BLaER1 treated with 17β-estradiol and CSF1 and Interleukin-3, amounts not matched to agents 10 nM and 100 nM (cell line): ENCODE results near the gene TMEM108.

Experiments used
- H3K27ac ChIP-seq, 11 experiments: shearing (Covaris generic); formaldehyde crosslinking; 2 replicates each; pipeline ENCODE4 v1.8.1; 2022
- H3K27me3 ChIP-seq, 11 experiments: shearing (Covaris generic); formaldehyde crosslinking; 2 replicates each; pipeline ENCODE4 v1.8.1; 2022
- H3K36me3 ChIP-seq, 11 experiments: shearing (Covaris generic); formaldehyde crosslinking; 2 replicates each; pipeline ENCODE4 v1.8.1; 2022
- H3K4me1 ChIP-seq, 10 experiments: shearing (Covaris generic); formaldehyde crosslinking; 2 replicates each; pipeline ENCODE4 v1.8.1; 2022
- H3K4me2 ChIP-seq, 11 experiments: shearing (Covaris generic); formaldehyde crosslinking; 2 replicates each; pipeline ENCODE4 v1.8.1; 2022
- H3K4me3 ChIP-seq, 10 experiments: shearing (Covaris generic); formaldehyde crosslinking; 2 replicates each; pipeline ENCODE4 v1.8.1; 2022
- H3K9ac ChIP-seq, 11 experiments: shearing (Covaris generic); formaldehyde crosslinking; 2 replicates each; pipeline ENCODE4 v1.8.1; 2022
- H3K9me3 ChIP-seq, 11 experiments: shearing (Covaris generic); formaldehyde crosslinking; replicated peaks in 1 of 11; 2 replicates each; pipeline ENCODE4 v1.8.1; 2022
- H4K20me1 ChIP-seq, 11 experiments: shearing (Covaris generic); formaldehyde crosslinking; 2 replicates each; pipeline ENCODE4 v1.8.1; 2022
- Cebpa-rat ChIP-seq, 11 experiments: shearing (Covaris generic); IDR thresholded peaks; 2 replicates each; pipeline ENCODE4 v1.8.1; 2022

The TMEM108 gene

DNA sequence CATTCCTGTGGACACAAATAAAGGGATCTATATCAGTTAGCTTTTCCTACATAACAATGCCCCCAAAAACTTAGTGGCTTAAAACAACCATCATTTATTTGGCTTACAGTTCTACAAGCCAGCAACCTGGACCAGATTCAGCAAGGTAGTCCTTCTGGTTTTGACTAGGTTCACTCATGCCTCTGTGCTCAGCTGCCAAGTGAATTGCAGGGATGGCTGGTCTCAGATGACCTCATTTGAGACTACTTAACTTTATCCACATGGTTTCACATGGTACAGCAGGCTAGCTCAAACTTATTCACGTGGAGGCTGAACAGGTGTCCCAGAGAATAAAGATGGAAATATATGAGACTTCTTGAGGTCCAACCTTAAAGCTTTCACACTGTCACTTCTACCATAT, 242.4 kb downstream of the TMEM108 start:
- Histone ChIP-seq H4K20me1 (no peaks in the 10 kb centered on the region), H3K36me3 (no peaks in the 10 kb centered on the region), H3K27me3 (no peaks in the 10 kb centered on the region), H3K27ac (no peak overlapping the region), H3K4me1 (peaks cover 4 to 18% (median 9%) of the 10 kb centered on the region in 10 experiments; a peak in 18 of 20 replicates), H3K4me2 (no peak overlapping the region), H3K9ac (no peak overlapping the region), H3K4me3 (no peak overlapping the region), H3K9me3 (no peaks in the 10 kb centered on the region)
- TF ChIP-seq Cebpa-rat (IDR thresholded peaks at IDR 0.05) = no peak

DNA sequence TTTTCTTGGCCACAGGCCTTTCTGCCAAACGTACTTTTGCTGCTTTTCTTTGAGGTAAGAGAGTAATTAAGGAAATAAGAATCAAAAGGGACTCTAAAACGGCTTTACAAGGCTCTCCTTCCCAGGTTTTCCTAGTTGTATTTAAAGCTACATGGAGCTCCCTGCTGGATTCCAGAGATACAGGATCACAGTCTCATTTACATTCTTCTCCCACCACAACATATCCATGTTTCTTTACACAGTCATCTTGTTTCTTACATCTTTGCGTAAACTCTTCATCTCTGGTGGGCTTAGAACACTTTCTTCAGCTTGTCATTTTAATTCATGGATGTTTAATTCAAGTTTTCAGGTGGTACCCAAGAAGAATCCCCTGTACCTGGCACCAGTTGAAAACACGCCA, 244.0 kb downstream of the TMEM108 start:
- Histone ChIP-seq H3K9me3 (no peaks in the 10 kb centered on the region), H3K27me3 (no peaks in the 10 kb centered on the region)
- TF ChIP-seq Cebpa-rat (IDR thresholded peaks at IDR 0.05) = no peak

DNA sequence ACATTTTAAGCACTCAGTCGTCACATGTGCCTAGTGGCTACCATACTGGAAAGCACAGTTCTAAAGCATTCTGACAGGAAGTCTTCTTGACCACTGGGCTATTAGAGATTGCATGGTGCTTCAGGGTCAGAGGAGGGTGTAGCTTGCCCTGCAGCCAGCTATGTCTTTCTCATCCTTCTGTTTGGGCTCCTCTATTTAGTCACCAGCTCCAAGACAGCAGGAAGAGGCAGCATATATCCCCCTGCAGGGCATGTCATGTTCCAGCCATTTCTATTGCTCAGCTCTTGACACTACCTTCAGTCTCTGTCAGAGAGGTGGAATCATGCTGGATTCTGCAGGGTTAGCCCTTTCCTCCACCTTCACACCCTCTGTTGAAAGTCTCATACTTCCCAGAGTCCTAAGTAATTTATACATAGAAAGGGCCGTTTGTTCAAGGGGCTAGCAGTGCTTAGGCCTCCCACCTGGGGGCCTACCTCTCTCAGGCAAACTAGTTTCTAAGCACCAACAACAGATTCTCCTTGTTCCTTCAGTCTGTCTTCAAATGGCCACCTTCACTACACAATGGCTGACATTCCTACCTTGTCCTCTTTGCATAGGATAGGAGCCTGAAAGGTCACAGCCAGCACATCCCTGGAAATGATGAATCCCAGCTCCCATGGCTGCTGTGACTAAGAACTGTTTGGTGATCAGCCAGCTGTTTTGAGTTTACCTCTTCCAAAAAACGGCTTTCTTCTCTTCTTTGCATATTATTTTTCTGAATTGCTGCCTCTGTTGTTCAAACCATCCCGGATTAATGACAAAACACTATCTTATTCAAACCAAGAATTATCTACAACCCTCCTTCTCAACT, 246.0 kb downstream of the TMEM108 start:
- no peak for TF ChIP-seq Cebpa-rat (IDR thresholded peaks at IDR 0.05)
- Histone ChIP-seq H3K9me3 (no peaks in the 10 kb centered on the region), H3K27me3 (no peaks in the 10 kb centered on the region), H3K4me2 (peak overlapping the region in 2 of 11 experiments; percentile 4 to 76; a peak in 1 of 22 replicates), H3K27ac (no peak overlapping the region), H3K4me1 (peaks cover 8 to 26% (median 15%) of the 10 kb centered on the region in 10 experiments; a peak in 18 of 20 replicates), H3K4me3 (no peak overlapping the region), H3K9ac (no peak overlapping the region), H4K20me1 (no peaks in the 10 kb centered on the region), H3K36me3 (no peaks in the 10 kb centered on the region)

More for the DNA sequence above, 244.0 kb downstream of the TMEM108 start:
- Histone ChIP-seq H3K4me3 (no peak overlapping the region), H3K4me1 (peaks cover 8 to 26% (median 15%) of the 10 kb centered on the region in 10 experiments; a peak in 18 of 20 replicates), H4K20me1 (no peaks in the 10 kb centered on the region), H3K36me3 (no peaks in the 10 kb centered on the region), H3K9ac (no peak overlapping the region), H3K27ac (no peak overlapping the region), H3K4me2 (no peak overlapping the region)

DNA sequence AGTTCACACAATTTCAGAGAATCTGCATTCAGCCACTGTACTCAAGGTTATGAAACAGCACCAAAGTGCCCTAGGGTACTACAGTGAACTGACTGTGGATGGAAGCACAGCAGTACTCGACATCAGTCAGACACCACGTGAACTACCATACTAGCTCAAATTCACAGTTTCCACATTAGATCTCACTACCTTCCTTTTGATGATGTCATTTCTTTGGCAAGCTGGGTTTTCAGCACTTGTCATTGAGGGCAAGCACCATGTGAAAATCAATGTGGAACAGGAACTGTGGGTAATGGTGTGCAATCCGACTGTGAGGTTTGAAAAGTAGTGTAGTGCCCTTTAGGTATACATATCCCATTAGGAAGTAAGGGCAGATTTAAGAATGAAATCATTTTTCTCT, 251.1 kb downstream of the TMEM108 start:
- H3K27ac ChIP-seq = no peak overlapping the region
- no peaks in the 10 kb centered on the region for H3K9me3 ChIP-seq
- H3K4me1 ChIP-seq = peaks cover 20 to 48% (median 38%) of the 10 kb centered on the region in 10 experiments
- no peak overlapping the region for H3K4me2 ChIP-seq
- H4K20me1 ChIP-seq = no peaks in the 10 kb centered on the region
- no peaks in the 10 kb centered on the region for H3K27me3 ChIP-seq
- no peak overlapping the region for H3K4me3 ChIP-seq
- no peaks in the 10 kb centered on the region for H3K36me3 ChIP-seq
- TF ChIP-seq Cebpa-rat (IDR thresholded peaks at IDR 0.05) = no peak
- H3K9ac ChIP-seq = no peak overlapping the region

DNA sequence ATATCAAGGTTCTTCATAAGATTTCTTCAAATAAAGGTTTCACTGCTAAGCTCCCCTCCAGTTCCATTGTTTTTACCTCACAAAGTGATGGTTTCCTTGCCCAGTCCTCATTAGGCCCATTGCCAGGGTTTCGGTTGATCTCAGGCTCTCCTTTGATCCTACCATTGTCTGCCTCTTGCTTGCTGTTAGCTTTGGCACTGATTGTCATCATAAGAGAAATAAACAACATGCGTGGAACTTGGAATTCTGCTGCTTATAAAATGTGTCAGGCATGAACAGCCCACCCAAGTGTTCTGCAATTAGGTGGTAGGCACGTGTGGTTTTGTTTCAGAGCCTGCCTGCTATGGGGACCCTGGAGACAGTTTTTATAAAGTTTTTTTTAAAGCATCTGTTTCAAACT, 254.1 kb downstream of the TMEM108 start:
- Histone ChIP-seq H3K4me3 (no peak overlapping the region), H3K9ac (no peak overlapping the region), H3K4me1 (peaks cover 21 to 53% (median 44%) of the 10 kb centered on the region in 10 experiments), H3K9me3 (no peaks in the 10 kb centered on the region), H3K36me3 (no peaks in the 10 kb centered on the region), H3K27me3 (no peaks in the 10 kb centered on the region), H4K20me1 (no peaks in the 10 kb centered on the region), H3K27ac (peak overlapping the region in 2 of 11 experiments; percentile 60 to 63; a peak in 2 of 22 replicates), H3K4me2 (peak overlapping the region in 8 of 11 experiments; percentile 0 to 84 (median 65); a peak in 12 of 22 replicates)
- TF ChIP-seq Cebpa-rat (IDR thresholded peaks at IDR 0.05) = no peak

DNA sequence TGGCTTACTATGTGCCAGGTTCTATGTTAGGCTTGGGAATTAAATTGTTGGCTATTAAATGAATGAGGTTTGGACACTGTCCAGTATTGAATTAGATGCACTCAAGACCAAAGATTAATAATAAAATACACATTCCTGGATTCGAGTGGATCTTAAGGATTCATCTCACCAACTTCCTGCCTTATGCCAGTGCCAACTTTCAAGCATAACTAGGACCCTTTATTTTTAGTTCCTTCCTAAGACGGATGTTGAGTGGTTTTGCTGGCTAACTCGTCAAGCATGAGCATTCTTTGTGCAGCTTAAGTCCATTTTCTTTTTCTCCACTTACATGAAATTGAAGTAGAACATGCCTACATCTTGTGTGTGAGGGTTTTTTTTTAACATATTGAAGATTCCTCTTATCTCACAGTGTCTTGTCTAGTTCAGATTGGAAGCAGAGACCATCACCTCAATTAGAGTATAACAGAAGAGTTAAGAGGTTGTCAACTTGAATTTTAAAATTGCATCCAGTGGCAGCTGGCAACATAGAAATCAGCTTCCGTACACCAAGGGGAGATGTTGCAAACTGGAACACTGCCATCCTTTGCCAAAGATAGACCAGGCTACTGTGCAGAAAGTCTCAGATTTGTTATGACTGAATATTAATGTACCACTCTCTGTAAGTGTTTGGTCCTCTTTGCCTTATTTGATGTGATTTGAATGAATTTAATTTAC, 255.4 kb downstream of the TMEM108 start:
- no peak for TF ChIP-seq Cebpa-rat (IDR thresholded peaks at IDR 0.05)
- Histone ChIP-seq H3K4me1 (peaks cover 23 to 56% (median 46%) of the 10 kb centered on the region in 10 experiments), H3K27ac (peak overlapping the region in 7 of 11 experiments; percentile 12 to 63 (median 41); a peak in 13 of 22 replicates), H4K20me1 (no peaks in the 10 kb centered on the region), H3K4me3 (peak overlapping the region in 2 of 10 experiments; percentile 6 to 11; a peak in 2 of 20 replicates), H3K9ac (peak overlapping the region in 3 of 11 experiments; percentile 14 to 23 (median 21); a peak in 2 of 22 replicates), H3K27me3 (no peaks in the 10 kb centered on the region), H3K36me3 (no peaks in the 10 kb centered on the region), H3K4me2 (peak overlapping the region; percentile 28 to 84 (median 67)), H3K9me3 (no peaks in the 10 kb centered on the region)

DNA sequence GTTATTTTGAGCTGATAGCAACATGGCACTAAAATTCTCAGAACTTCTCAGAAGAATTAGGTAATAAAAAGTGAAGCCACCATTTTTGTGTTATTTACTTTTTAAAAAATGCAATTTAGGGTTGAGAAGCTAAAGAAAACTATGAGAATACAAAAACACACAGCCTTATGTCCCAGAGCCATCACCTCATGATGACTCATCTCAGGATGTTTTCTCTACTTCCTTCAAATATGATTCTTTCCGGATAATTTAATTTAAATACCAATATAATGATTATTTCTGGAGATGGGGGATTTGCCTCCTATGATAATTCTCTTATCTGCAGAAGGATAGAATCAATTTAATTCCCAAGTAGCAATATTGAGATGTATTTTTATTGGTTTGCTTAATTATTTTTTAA, 256.1 kb downstream of the TMEM108 start:
- Histone ChIP-seq H3K27ac (peak overlapping the region in 6 of 11 experiments; percentile 12 to 63 (median 50); a peak in 11 of 22 replicates), H3K4me1 (peaks cover 23 to 56% (median 46%) of the 10 kb centered on the region in 10 experiments), H3K36me3 (no peaks in the 10 kb centered on the region), H3K9me3 (no peaks in the 10 kb centered on the region), H3K4me2 (peak overlapping the region; percentile 28 to 84 (median 67); a peak in 21 of 22 replicates), H4K20me1 (no peaks in the 10 kb centered on the region), H3K4me3 (peak overlapping the region in 1 of 10 experiments; percentile 11; a peak in 2 of 20 replicates), H3K9ac (0 out of 22 replicates have a peak overlapping the region, but pooled peaks of 1 of the 11 experiments have one; percentile 14), H3K27me3 (no peaks in the 10 kb centered on the region)
- TF ChIP-seq Cebpa-rat (IDR thresholded peaks at IDR 0.05) = no peak

DNA sequence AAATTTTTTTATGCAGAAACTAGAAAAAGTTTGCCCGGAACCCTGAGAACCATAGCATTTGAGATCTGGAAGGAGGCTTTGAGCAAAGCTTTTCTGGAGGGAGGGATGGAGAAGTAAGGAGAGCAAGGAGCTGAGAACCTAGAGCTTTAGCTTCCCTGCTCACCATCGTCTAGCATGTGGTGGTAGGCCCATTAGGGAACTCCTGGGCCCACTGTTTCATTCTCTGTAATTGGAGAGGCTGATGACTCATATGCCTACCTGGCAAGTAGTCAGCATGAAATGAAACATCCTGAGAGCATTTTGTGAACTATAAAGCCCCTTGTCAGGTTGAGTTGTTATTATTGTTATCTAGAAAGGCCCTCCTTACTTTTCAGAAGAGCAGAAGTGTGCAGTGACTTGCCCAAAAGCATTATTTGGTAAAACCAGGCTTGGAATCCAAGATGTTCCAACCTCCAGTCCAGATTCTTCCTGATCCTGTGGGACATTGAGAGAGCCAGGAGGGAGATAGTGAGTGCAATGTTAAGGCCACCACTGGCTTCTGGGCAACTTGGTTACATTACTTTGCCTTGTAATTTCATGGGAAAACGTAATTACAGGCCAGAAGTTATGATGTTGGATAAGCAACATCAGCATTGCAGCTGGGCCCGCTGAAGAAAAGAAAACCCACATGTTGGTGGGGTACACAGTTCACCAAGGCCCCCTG, 257.2 kb downstream of the TMEM108 start:
- TF ChIP-seq Cebpa-rat (IDR thresholded peaks at IDR 0.05) = no peak
- Histone ChIP-seq H3K9me3 (no peaks in the 10 kb centered on the region), H3K9ac (no peak overlapping the region), H3K4me1 (peaks cover 23 to 56% (median 46%) of the 10 kb centered on the region in 10 experiments), H3K27me3 (no peaks in the 10 kb centered on the region), H4K20me1 (no peaks in the 10 kb centered on the region), H3K4me2 (peak overlapping the region in 7 of 11 experiments; percentile 6 to 84 (median 60); a peak in 7 of 22 replicates), H3K4me3 (no peak overlapping the region), H3K27ac (no peak overlapping the region), H3K36me3 (no peaks in the 10 kb centered on the region)
